Progenitor cell of endocrine pancreas (in vitro differentiated cells): Measurements from ENCODE around the gene BUB1B. TPM values are rescaled to one million over a fixed set of nuclear protein-coding genes. Genes with fewer than 3 reads are reported as not detected.

Experiments used
- DNase-seq: peaks from one replicate; pipeline ENCODE4 v3.0.0; 2021; ENCODE audit warnings: low spot score; ENCODE audit not compliant: unreplicated experiment
- H3K27ac Mint-ChIP-seq: 2 replicates; pipeline ENCODE4 v1.8.0; 2021; ENCODE audit warnings: mild to moderate bottlenecking, moderate library complexity, mixed read lengths
- H3K27me3 Mint-ChIP-seq: 2 replicates; pipeline ENCODE4 v1.8.0; 2021; ENCODE audit warnings: mixed read lengths
- H3K36me3 Mint-ChIP-seq: 2 replicates; pipeline ENCODE4 v1.8.0; 2022; ENCODE audit warnings: mixed read lengths; ENCODE audit not compliant: insufficient read depth
- H3K4me1 Mint-ChIP-seq: 2 replicates; pipeline ENCODE4 v1.8.0; 2021; ENCODE audit warnings: low read depth, mixed read lengths
- H3K4me3 Mint-ChIP-seq: 2 replicates; pipeline ENCODE4 v1.8.0; 2021; ENCODE audit warnings: low read depth, mild to moderate bottlenecking, moderate library complexity, mixed read lengths
- H3K9me3 Mint-ChIP-seq: 2 replicates; pipeline ENCODE4 v1.8.0; 2021; ENCODE audit warnings: low read depth, mixed read lengths
- total RNA-seq: library from RNA; stranded (reverse); gene quantifications from 2 replicates; pipeline ENCODE4 v1.2.1, GENCODE V29; 2021
- TF ChIP-seq, protein P1 (sequence below): fragments of 200-600 bp; sonication (generic); IDR thresholded peaks from one replicate; pipeline ENCODE4 v1.5.0; 2021; ENCODE audit warnings: antibody characterized with exemption, mild to moderate bottlenecking; ENCODE audit not compliant: unreplicated experiment

The BUB1B gene
- total RNA-seq, 1 donor from 2014 or later, result 42.6 TPM

DNA sequence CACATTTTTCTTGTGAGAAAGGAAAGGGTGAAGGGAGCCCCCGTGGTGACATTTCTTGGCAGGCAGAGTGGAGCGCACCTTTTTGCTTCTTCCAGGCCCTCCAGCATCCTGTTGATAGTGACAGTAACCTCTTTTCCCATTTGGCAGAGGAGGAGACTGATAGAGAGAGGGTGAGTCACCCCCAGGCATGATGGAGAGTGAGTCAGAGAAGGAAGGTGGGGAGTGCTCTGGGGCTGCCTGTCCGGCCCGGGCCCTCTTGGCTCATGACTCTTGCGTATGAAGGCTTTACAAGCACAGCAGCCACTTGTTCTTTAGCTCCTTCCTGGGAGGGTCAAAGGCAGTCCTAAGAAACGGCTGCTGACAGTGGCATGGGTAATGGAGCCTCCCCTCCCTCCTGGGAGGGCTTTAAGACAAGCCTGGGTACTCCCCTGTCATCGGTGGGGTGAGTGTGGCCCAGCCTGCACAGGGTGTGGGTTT lies 106.0 kb downstream of the BUB1B start:
- no peak overlapping the region for H3K27ac Mint-ChIP-seq
- no peaks in the 10 kb centered on the region for H3K9me3 Mint-ChIP-seq
- H3K4me1 Mint-ChIP-seq, result no peaks in the 10 kb centered on the region
- H3K27me3 Mint-ChIP-seq, result no peaks in the 10 kb centered on the region
- H3K36me3 Mint-ChIP-seq, result peaks cover 3% of the 10 kb centered on the region
- no peak for DNase-seq
- TF ChIP-seq, protein P1, sequence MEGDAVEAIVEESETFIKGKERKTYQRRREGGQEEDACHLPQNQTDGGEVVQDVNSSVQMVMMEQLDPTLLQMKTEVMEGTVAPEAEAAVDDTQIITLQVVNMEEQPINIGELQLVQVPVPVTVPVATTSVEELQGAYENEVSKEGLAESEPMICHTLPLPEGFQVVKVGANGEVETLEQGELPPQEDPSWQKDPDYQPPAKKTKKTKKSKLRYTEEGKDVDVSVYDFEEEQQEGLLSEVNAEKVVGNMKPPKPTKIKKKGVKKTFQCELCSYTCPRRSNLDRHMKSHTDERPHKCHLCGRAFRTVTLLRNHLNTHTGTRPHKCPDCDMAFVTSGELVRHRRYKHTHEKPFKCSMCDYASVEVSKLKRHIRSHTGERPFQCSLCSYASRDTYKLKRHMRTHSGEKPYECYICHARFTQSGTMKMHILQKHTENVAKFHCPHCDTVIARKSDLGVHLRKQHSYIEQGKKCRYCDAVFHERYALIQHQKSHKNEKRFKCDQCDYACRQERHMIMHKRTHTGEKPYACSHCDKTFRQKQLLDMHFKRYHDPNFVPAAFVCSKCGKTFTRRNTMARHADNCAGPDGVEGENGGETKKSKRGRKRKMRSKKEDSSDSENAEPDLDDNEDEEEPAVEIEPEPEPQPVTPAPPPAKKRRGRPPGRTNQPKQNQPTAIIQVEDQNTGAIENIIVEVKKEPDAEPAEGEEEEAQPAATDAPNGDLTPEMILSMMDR, result no peak
- H3K4me3 Mint-ChIP-seq, result no peak overlapping the region

DNA sequence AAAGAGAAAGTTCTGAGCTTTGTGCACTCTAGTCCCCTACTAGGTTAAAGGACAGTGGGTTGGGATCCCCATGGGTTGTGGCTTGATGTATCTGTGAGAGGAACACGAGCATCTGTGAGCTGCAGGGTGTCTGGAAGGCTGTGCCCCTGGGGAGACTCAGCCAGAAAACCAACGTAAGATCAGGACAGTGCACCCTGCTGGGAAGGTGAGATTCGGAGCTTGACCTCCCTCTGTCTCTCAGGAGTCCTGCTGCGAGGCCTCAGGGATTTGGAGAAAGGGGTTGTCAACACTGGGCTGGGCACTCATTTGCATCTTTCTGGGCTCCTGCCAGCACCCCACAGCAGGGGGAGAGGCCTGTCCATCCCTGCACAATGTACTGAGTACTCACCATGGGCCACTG lies 106.8 kb downstream of the BUB1B start:
- Mint-ChIP-seq H3K4me1 (no peaks in the 10 kb centered on the region), H3K27me3 (no peaks in the 10 kb centered on the region), H3K9me3 (no peaks in the 10 kb centered on the region), H3K36me3 (peaks cover 3% of the 10 kb centered on the region), H3K4me3 (no peak overlapping the region), H3K27ac (no peak overlapping the region)
- no peak for DNase-seq
- TF ChIP-seq, protein P1, result no peak

DNA sequence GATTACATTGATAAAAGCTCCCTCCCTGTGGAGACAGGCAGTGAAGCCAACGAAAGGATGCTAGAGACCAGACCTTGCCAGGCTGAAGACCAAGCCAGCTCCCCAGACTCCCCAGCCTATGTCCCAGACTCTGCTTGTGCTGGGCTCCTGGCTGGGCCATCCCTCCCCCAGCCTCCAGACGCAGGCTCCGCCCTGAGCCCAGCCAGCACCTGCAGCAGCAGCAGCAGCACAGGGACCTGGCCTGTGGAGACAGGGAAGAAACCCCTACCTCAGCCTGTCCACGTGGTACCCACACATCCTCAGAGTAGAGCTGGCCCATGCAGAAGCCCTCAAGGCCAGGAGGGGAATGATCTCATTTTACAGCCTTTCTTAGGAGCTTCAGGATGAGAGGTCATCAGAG lies 108.7 kb downstream of the BUB1B start:
- no peaks in the 10 kb centered on the region for H3K27me3 Mint-ChIP-seq
- no peak overlapping the region for H3K27ac Mint-ChIP-seq
- no peak for DNase-seq

DNA sequence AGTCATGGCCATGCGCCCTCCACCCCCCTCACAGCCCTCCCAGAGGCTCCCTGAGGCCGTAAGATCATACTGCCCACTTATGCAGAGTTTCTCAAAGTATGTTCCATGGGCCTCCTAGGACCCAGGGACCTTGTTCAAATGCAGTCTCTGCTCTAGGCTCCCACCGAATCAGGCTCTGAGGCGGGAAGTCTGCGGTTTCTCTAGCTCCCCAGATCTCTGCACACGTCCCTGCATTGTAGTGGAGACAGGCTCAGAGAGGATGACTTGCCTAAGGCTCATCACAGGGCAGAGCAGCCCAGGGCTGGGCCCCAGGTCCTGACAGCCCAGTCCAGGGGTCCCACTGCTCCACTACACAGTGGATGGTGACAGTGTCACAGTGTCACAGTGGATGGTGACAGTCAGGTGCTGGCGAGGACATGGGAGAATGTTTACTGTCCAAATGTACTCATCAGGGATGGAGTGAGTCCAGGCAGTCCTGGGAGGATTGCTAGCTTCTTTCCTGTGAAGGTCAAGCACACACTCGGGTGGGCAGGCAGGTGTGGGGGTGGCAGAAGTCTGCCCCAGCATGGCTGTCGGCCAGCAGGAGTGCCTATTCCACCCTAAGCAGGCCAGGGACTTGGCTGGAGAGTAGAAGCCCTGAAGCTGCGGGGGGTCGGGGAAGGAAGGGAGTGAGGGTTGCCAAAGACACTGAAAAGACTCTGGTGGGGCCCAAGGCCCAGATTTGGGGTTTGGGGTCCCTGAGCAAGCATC lies 109.6 kb downstream of the BUB1B start:
- Mint-ChIP-seq H3K27me3 (no peaks in the 10 kb centered on the region), H3K9me3 (no peaks in the 10 kb centered on the region), H3K27ac (no peak overlapping the region), H3K36me3 (peaks cover 6% of the 10 kb centered on the region), H3K4me3 (no peak overlapping the region), H3K4me1 (no peaks in the 10 kb centered on the region)
- DNase-seq, result no peak
- TF ChIP-seq, protein P1, result no peak

More for the DNA sequence above, 108.7 kb downstream of the BUB1B start:
- TF ChIP-seq, protein P1, result no peak
- peaks cover 3% of the 10 kb centered on the region for H3K36me3 Mint-ChIP-seq
- H3K4me3 Mint-ChIP-seq, result no peak overlapping the region
- no peaks in the 10 kb centered on the region for H3K4me1 Mint-ChIP-seq
- H3K9me3 Mint-ChIP-seq, result no peaks in the 10 kb centered on the region

Other genes with a start within 250 kb of the BUB1B start
- gene GPR176, start 240.8 kb upstream of the BUB1B start, total RNA-seq, result 1.0 and 1.1 TPM in 2 replicates
- gene EIF2AK4, start 227.0 kb upstream of the BUB1B start, total RNA-seq, result 39.9 and 41.6 TPM in 2 replicates
- 282 and 285 TPM in 2 replicates for gene SRP14, start 121.9 kb upstream of the BUB1B start, total RNA-seq
- gene BMF, start 52.2 kb upstream of the BUB1B start, total RNA-seq, result 128 and 129 TPM in 2 replicates
- gene PAK6, start 78.0 kb downstream of the BUB1B start, total RNA-seq, result 13.2 and 13.8 TPM in 2 replicates
- gene ANKRD63, start 122.0 kb downstream of the BUB1B start, total RNA-seq, result not detected in 2 replicates
- gene PLCB2, start 146.9 kb downstream of the BUB1B start, total RNA-seq, result 2.5 and 2.8 TPM in 2 replicates
- 12.9 and 14.9 TPM in 2 replicates for gene INAFM2, start 162.6 kb downstream of the BUB1B start, total RNA-seq
- 0.07 and 0.11 TPM in 2 replicates for gene CCDC9B, start 179.9 kb downstream of the BUB1B start, total RNA-seq
- 0.79 TPM in 1 of 2 replicates, not detected in the other for gene PHGR1, start 190.0 kb downstream of the BUB1B start, total RNA-seq
- 1.0 and 3.2 TPM in 2 replicates for gene DISP2, start 197.2 kb downstream of the BUB1B start, total RNA-seq
- gene KNSTRN, start 221.7 kb downstream of the BUB1B start, total RNA-seq, result 44.8 and 46.2 TPM in 2 replicates
- 82.0 and 93.0 TPM in 2 replicates for gene IVD, start 244.7 kb downstream of the BUB1B start, total RNA-seq